Vagina (tissue), 2 donors: Measurements from ENCODE around the gene P4HA1.

ENCODE experiments used
- POLR2A ChIP-seq, 2 donors: fragments of 450-650 bp; IDR thresholded peaks; one replicate each; pipeline ENCODE4 v1.6.1; 2017; ENCODE audit warnings: antibody characterized with exemption in 2 of 2, mild to moderate bottlenecking in 2 of 2, moderate library complexity in 2 of 2
- POLR2AphosphoS5 ChIP-seq, 2 donors: sonication (generic); formaldehyde crosslinking; IDR thresholded peaks; one replicate each; pipeline ENCODE4 v1.9.0; 2017; ENCODE audit warnings: antibody characterized with exemption in 2 of 2, mild to moderate bottlenecking in 2 of 2, low read depth in 1 of 2; ENCODE audit not compliant: insufficient read depth in 1 of 2
- TF ChIP-seq, protein P1 (sequence below), 3 experiments: fragments of 450-650 bp in 2 of 3; fragments of 200-600 bp in 1 of 3; sonication (generic) in 1 of 3; IDR thresholded peaks; one replicate each; pipeline ENCODE4 v1.5.1; 2017 to 2019; ENCODE audit warnings: antibody characterized with exemption in 3 of 3, mild to moderate bottlenecking in 2 of 3, moderate library complexity in 2 of 3

GRCh38 chr10:72997099-72997498 lies 99.6 kb downstream of the P4HA1 start:
- TF ChIP-seq, protein P1, sequence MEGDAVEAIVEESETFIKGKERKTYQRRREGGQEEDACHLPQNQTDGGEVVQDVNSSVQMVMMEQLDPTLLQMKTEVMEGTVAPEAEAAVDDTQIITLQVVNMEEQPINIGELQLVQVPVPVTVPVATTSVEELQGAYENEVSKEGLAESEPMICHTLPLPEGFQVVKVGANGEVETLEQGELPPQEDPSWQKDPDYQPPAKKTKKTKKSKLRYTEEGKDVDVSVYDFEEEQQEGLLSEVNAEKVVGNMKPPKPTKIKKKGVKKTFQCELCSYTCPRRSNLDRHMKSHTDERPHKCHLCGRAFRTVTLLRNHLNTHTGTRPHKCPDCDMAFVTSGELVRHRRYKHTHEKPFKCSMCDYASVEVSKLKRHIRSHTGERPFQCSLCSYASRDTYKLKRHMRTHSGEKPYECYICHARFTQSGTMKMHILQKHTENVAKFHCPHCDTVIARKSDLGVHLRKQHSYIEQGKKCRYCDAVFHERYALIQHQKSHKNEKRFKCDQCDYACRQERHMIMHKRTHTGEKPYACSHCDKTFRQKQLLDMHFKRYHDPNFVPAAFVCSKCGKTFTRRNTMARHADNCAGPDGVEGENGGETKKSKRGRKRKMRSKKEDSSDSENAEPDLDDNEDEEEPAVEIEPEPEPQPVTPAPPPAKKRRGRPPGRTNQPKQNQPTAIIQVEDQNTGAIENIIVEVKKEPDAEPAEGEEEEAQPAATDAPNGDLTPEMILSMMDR (IDR thresholded peaks at IDR 0.05) = no peak
- TF ChIP-seq POLR2AphosphoS5 (IDR thresholded peaks at IDR 0.05; ENCODE audit: insufficient read depth in 1 of 2, low read depth in 1 of 2) (no peak), POLR2A (IDR thresholded peaks at IDR 0.05) (no peak)
